GM21717 (cell line): ENCODE measurements around the gene FBXL16.

Experiments used
- ATAC-seq: cut with Tn5 transposase; IDR thresholded peaks from one replicate; pipeline ENCODE4 v1.9.1; 2021; ENCODE audit warnings: mild to moderate bottlenecking, moderate library complexity; ENCODE audit not compliant: unreplicated experiment

The FBXL16 gene

DNA sequence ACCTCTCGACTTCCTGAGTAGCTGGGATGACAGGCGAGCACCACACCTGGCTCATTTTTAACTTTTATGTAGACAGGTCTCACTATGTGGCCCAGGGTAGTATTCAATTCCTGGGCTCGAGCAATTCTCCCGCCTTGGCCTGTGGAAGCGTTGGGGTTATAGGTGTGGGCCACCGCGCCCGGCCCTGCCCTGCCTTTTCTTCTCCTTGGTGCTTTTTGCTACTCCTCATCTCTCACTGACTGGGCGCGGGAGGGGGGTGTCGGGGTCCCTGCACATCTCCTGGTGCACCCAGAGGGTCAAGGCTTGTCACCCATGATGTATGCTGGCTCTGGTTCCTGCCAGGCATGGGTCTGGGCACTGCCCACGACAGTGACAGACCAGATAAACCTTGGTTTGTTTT is 61.0 kb downstream of the FBXL16 start:
- no peak for ATAC-seq

DNA sequence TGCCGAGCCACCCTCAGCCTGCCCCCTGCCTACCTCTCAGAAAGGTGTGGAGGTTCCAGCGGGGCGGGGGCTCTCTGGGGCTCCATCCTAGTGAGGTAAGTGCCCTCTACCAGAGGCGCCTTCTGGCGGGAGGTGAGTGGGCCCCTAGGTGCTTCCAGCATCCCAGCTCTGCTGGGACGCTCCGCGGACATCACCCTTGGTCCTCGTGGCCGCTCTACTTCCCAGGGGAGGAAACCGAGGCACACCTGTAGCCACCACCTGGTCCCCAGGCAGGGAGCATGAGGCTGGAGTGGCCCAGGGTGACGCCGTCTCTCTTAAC is 62.6 kb downstream of the FBXL16 start:
- no peak for ATAC-seq
